Bronchial epithelial cell (primary cell): Measurements from ENCODE around the gene ATG4B. TPM values are rescaled to one million over a fixed set of nuclear protein-coding genes. Genes with fewer than 3 reads are reported as not detected.

ENCODE experiments used
- DNase-seq: peaks from one replicate; pipeline ENCODE4 v3.0.0-alpha.2; 2010; ENCODE audit warnings: low read depth
- FAIRE-seq: peaks from 2 replicates; lab custom pipeline; 2011; peaks lifted over from hg19 to GRCh38; lab: Jason Lieb, UNC
- H3K27me3 ChIP-seq: 2 replicates; pipeline ENCODE4 v1.5.1; 2011; ENCODE audit warnings: low read length; ENCODE audit not compliant: control insufficient read depth, insufficient read depth
- H3K36me3 ChIP-seq: 2 replicates; pipeline ENCODE4 v1.5.1; 2011; ENCODE audit warnings: low read length; ENCODE audit not compliant: control insufficient read depth, insufficient read depth
- H3K4me3 ChIP-seq: 2 replicates; pipeline ENCODE4 v1.5.1; 2011; ENCODE audit warnings: mild to moderate bottlenecking, low read depth, low read length, control low read depth
- total RNA-seq: library from RNA; depleted of rRNA; stranded (reverse); fragments of >200 nt; gene quantifications from 2 replicates; pipeline ENCODE4 v1.2.1, GENCODE V29; 2014
- TF ChIP-seq, protein P1 (sequence below): IDR thresholded peaks from 2 replicates; pipeline ENCODE4 v1.5.1; 2011; ENCODE audit warnings: mild to moderate bottlenecking, moderate library complexity, low read length, control low read depth, inconsistent platforms; ENCODE audit not compliant: insufficient read depth, severe bottlenecking

Gene ATG4B
- total RNA-seq, 1 donor from 2014 or later, result 51.3 TPM

- TF ChIP-seq, protein P1, sequence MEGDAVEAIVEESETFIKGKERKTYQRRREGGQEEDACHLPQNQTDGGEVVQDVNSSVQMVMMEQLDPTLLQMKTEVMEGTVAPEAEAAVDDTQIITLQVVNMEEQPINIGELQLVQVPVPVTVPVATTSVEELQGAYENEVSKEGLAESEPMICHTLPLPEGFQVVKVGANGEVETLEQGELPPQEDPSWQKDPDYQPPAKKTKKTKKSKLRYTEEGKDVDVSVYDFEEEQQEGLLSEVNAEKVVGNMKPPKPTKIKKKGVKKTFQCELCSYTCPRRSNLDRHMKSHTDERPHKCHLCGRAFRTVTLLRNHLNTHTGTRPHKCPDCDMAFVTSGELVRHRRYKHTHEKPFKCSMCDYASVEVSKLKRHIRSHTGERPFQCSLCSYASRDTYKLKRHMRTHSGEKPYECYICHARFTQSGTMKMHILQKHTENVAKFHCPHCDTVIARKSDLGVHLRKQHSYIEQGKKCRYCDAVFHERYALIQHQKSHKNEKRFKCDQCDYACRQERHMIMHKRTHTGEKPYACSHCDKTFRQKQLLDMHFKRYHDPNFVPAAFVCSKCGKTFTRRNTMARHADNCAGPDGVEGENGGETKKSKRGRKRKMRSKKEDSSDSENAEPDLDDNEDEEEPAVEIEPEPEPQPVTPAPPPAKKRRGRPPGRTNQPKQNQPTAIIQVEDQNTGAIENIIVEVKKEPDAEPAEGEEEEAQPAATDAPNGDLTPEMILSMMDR, result no peak
- no peak overlapping the region for H3K4me3 ChIP-seq
- FAIRE-seq (peak; percentile 40), DNase-seq (no peak)
- no peaks in the 10 kb centered on the region for H3K27me3 ChIP-seq
- peaks cover 6% of the 10 kb centered on the region for H3K36me3 ChIP-seq
Measured at GRCh38 chr2:241616168-241617125, 21.0 kb upstream of the ATG4B start.

DNA sequence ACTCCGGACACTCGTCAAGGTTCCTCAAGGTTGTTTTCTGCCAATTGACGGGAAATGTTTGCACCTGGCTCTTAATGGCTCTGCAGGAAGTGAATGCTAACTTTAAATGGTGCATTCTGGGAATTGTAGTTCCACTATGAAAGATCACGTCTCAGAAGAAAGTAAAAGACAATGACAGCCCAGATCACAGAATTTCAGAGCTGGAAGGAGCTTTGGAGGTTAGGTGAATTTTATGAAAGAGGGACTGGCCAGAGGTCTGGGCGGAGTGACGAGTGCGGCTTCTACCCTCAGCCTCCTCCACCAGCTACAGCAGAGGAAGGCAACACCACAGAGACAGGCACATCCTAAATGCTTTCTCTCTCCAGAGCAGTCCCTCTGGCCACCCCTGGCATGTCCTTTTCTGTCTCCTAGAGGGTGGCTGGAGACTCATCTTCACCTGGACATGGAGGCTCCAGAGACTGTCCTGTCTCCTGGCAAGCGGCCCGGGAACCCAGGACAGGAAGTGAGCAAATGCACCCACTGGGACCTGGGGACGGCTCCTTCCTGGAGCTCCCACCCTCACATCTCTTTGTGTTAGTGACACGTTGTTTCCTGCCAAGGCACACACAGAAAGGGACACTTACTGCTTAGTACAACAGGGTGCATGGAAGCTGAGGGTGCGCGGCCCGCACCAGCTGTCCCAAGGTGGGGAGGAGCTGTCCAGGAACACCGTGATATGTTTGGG is 19.9 kb upstream of the ATG4B start:
- FAIRE-seq, result no peak
- peak; percentile 39 for DNase-seq
- TF ChIP-seq, protein P1, result no peak
- Histone ChIP-seq H3K4me3 (no peak overlapping the region), H3K36me3 (peaks cover 6% of the 10 kb centered on the region), H3K27me3 (no peaks in the 10 kb centered on the region)

DNA sequence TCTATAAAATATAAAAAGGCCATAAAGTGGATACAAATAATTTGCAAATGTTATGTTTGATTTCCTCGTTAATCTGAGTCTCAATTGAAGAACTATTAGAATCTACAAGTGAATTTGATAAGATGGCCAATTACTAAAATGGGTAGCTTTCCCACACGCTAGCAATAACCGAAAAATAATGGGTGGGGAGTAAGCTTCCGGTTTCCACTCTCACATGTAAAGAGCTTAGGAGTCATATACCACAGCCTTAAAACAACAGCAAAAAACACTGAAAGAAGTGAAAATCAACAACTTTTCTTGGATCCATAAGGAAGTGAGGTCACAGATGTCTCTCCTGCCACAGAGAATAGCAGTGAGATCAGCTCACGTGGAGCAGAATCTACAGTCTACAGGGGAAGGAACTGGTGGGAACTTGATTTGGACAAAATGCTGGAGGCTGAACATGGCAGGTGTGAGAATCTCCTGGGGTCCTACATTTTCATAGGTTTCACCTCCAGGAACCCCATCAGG is 19.1 kb upstream of the ATG4B start:
- peaks cover 6% of the 10 kb centered on the region for H3K36me3 ChIP-seq
- DNase-seq (no peak), FAIRE-seq (peak; percentile 76)
- no peak overlapping the region for H3K4me3 ChIP-seq
- TF ChIP-seq, protein P1, result no peak
- H3K27me3 ChIP-seq, result no peaks in the 10 kb centered on the region

GRCh38 chr2:241618829-241619228 is 18.7 kb upstream of the ATG4B start:
- DNase-seq (no peak), FAIRE-seq (no peak)
- Histone ChIP-seq H3K27me3 (no peaks in the 10 kb centered on the region), H3K36me3 (peaks cover 6% of the 10 kb centered on the region), H3K4me3 (no peak overlapping the region)
- TF ChIP-seq, protein P1, result no peak

DNA sequence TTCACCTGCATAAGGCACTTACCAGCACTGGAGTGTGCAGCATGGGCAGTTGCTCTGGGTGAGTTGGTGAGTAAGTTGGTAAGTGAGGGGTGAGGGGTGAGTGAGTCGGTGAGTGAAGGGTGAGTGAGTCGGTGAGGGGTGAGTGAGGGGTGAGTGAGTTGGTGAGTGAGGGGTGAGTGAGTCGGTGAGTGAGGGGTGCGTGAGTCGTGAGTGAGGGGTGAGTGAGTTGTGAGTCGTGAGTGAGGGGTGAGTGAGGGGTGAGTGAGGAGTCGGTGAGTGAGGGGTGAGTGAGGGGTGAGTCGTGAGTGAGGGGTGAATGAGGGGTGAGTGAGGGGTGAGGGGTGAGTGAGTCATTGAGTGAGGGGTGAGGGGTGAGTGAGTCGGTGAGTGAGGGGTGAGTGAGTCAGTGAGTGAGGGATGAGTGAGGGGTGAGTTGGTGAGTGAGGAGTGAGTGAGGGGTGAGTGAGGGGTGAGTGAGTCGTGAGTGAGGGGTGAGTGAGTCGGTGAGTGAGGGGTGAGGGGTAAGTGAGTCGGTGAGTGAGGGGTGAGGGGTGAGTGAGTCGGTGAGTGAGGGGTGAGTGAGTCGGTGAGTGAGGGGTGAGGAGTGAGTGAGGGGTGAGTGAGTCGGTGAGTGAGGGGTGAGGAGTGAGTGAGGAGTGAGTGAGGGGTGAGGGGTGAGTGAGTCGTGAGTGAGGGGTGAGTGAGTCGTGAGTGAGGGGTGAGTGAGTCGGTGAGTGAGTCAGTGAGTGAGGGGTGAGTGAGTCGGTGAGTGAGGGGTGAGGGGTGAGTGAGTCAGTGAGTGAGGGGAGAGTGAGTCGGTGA is 17.7 kb upstream of the ATG4B start:
- no peak overlapping the region for H3K4me3 ChIP-seq
- TF ChIP-seq, protein P1, result no peak
- FAIRE-seq (no peak), DNase-seq (no peak)
- peaks cover 6% of the 10 kb centered on the region for H3K36me3 ChIP-seq
- H3K27me3 ChIP-seq, result no peaks in the 10 kb centered on the region
